RWPE2 (cell line): ENCODE measurements around the gene GOLGA8R.
A peak's percentile ranks its signal among the peaks of the same experiment; 100 is the strongest.
"Not testable (repeated sequence)": the region's sequence is repeated elsewhere in the genome, so short reads cannot be mapped to it uniquely, and the experiment has no call there.

Source experiments
- ATAC-seq: fragments of 200-7000 bp; cut with Tn5 transposase; 3 replicates; pipeline ENCODE4 v1.9.1; 2021; ENCODE audit warnings: low read depth
- DNase-seq: peaks from one replicate; pipeline ENCODE4 v3.0.0-alpha.2; 2020; ENCODE audit warnings: low spot score
- H3K27ac ChIP-seq: fragments of 450-650 bp; 2 replicates; pipeline ENCODE4 v1.5.1; 2017; ENCODE audit warnings: mild to moderate bottlenecking; ENCODE audit not compliant: poor library complexity, severe bottlenecking
- H3K27me3 ChIP-seq: fragments of 250-450 bp; sonication (Bioruptor Pico); 2 replicates; pipeline ENCODE4 v1.5.1; 2021; ENCODE audit warnings: mild to moderate bottlenecking, moderate library complexity; ENCODE audit not compliant: insufficient read depth, poor library complexity, severe bottlenecking
- H3K36me3 ChIP-seq: fragments of 250-450 bp; sonication (Bioruptor Pico); 2 replicates; pipeline ENCODE4 v1.5.1; 2020; ENCODE audit warnings: low read depth, mild to moderate bottlenecking, moderate library complexity
- H3K4me1 ChIP-seq: fragments of 250-450 bp; sonication (Bioruptor Pico); 2 replicates; pipeline ENCODE4 v1.5.1; 2021; ENCODE audit warnings: mild to moderate bottlenecking, moderate library complexity; ENCODE audit not compliant: insufficient read depth, poor library complexity, severe bottlenecking
- H3K4me3 ChIP-seq: fragments of 250-450 bp; sonication (Bioruptor Pico); 2 replicates; pipeline ENCODE4 v1.5.1; 2021; ENCODE audit warnings: mild to moderate bottlenecking, moderate library complexity; ENCODE audit not compliant: severe bottlenecking
- H3K9me3 ChIP-seq: fragments of 250-450 bp; sonication (Bioruptor Pico); 2 replicates; pipeline ENCODE4 v1.5.1; 2021; ENCODE audit warnings: mild to moderate bottlenecking, moderate library complexity; ENCODE audit not compliant: severe bottlenecking
- CTCF ChIP-seq: fragments of 450-650 bp; IDR thresholded peaks from one replicate; pipeline ENCODE4 v1.5.1; 2017; ENCODE audit warnings: mild to moderate bottlenecking, moderate library complexity; ENCODE audit not compliant: poor library complexity, severe bottlenecking

Gene GOLGA8R

DNA sequence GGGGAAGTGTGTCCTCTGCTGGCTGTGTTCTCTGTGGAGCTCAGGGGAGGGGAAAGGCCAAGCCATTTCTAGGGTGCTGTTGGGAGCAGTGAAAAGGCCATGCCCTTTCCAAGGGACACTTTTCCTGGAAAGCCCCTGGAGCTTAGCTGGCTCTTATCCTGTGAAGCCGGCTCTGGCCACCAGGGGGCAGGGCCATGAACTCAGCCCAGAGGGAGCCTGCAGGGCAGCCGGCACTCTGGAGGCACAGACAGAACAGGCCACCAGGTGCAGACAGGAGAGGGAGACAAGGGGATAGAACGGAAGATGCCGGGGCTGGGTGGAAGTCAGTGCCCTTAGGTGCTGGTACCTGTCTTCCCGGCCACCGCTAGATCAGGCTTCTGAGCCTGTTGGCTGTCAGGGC is 15.1 kb downstream of the GOLGA8R start:
- ATAC-seq: peak; percentile 82
- H3K36me3 ChIP-seq, H3K27ac ChIP-seq, H3K9me3 ChIP-seq, H3K4me3 ChIP-seq, H3K27me3 ChIP-seq, H3K4me1 ChIP-seq, DNase-seq: not testable (repeated sequence)
- TF ChIP-seq CTCF: peak; percentile 9

GRCh38 chr15:30393664-30393991 is 20.4 kb downstream of the GOLGA8R start:
- H3K9me3 ChIP-seq, H3K4me3 ChIP-seq, H3K27me3 ChIP-seq, DNase-seq, H3K27ac ChIP-seq, H3K36me3 ChIP-seq, H3K4me1 ChIP-seq: not testable (repeated sequence)
- peak; percentile 26; the same call in 2 of the 3 replicates for ATAC-seq

DNA sequence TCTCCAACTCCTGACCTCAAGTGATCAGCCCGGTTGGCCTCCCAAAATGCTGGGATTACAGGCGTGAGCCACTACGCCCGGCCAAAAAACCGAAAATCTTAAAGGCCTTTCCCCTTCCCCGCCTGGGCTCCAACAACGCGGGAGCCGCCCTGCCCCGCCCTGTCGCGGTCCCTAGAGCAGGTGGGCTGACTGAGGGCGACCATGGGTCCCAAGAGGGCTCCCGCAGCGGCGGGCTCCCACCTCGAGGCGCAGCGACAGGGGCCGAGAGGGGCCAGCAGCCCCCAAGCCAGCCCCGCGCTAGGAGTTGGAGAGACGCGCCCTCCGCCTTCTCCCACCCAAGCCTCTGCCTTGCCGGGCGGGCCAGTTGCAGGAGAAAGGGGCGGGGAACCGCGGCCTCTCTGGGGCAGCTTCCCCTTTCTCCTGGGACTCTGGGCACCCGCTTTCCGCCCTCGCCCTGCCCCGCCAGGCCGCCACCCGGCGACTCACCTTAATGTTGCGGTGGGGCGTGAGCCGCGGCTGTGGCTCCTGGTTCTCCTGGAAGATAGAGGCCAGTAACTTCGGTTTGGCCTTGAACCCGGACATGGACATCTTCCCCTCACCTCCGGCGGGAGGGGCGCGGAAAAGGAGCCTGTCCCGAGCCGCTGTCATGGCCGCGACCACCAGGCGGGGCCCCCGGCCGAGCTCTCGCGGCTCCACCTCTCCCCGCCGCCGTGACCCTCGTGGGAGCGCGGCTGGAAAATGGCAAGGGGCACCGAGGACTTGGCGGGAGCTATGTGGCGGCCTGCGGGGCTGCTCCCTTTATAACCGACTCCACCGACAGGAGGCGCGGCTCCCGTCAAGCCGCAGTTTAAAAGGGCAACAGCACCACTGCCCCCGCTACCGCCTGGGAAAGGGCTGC is 21.0 kb downstream of the GOLGA8R start, which contains the start of gene CHRFAM7A:
TSS of gene CHRFAM7A (minus strand) at position 775 of the 898 bp plus-strand sequence. CDS start 10,189 bp downstream, outside the sequence.
- H3K27me3 ChIP-seq, DNase-seq, H3K27ac ChIP-seq, H3K36me3 ChIP-seq, H3K4me3 ChIP-seq, H3K4me1 ChIP-seq, H3K9me3 ChIP-seq: not testable (repeated sequence)
- ATAC-seq: peak; percentile 72

- not testable (repeated sequence) for H3K9me3 ChIP-seq, H3K27me3 ChIP-seq, H3K4me3 ChIP-seq, ATAC-seq, DNase-seq, H3K4me1 ChIP-seq, H3K27ac ChIP-seq, H3K36me3 ChIP-seq
Measured at GRCh38 chr15:30386318-30386887, 27.7 kb downstream of the GOLGA8R start.

- not testable (repeated sequence) for H3K27ac ChIP-seq, H3K4me3 ChIP-seq, DNase-seq, H3K4me1 ChIP-seq, H3K27me3 ChIP-seq, H3K9me3 ChIP-seq, H3K36me3 ChIP-seq
- peak; percentile 14; the same call in 1 of the 3 replicates for ATAC-seq
Measured at GRCh38 chr15:30377082-30377413, 37.0 kb downstream of the GOLGA8R start.

DNA sequence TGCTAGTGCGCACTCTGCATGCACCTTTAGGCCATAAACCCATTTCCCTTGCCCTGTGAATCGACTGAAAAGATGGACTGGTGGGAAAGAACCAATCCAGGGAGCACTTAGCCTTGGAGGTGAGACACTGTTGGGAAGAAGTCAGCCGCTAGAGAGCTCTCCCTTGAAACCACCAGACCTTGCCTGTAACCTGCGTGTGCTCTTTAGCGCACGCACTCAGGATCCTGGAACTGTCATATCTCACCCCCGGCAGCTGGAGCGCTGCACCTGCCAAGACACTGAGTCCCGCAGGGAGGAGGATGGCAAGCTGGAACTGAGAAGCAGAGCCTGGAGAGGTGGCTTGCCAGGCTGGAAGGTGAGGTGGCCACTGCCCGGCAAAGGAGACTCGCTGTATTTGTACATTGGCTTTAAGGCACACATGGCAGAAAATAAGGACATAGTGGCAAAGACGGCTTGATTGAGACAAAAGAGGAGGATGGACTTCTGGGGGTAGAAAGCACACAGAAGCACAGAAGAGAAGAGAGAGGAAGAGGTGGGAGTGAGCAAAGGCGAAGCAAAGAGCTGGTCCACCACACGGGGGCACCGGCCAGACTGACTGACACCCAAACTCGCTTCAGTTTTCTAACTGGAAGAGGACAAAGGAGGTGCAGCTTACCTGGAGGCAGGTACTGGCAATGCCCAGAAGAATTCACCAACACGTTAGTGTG is 37.5 kb downstream of the GOLGA8R start:
- ATAC-seq: peak; percentile 44; the same call in 2 of the 3 replicates
- H3K27me3 ChIP-seq, H3K4me3 ChIP-seq: not testable (repeated sequence)

DNA sequence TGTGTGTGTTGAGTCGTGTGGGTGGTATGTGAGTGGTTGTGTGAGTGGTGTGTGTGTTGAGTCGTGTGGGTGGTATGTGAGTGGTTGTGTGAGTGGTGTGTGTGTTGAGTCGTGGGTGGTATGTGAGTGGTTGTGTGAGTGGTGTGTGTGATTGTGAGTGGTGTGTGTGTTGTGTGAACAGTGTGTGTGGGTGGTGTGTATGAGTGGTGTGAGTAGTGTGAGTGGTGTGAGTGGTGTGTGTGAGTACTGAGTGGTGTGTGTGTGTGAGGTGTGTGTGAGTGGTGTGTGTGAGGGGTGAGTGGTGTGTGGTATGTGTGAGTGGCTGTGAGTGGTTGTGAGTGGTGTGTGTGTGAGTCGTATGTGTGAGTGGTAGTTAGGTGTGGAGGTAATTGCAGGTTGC is 38.2 kb downstream of the GOLGA8R start:
- peak; percentile 25 for DNase-seq
- H3K4me3 ChIP-seq, H3K36me3 ChIP-seq, H3K27me3 ChIP-seq, H3K4me1 ChIP-seq, H3K27ac ChIP-seq, ATAC-seq, H3K9me3 ChIP-seq: not testable (repeated sequence)

More for the DNA sequence above, 37.5 kb downstream of the GOLGA8R start:
- H3K36me3 ChIP-seq, H3K27ac ChIP-seq, H3K4me1 ChIP-seq, DNase-seq, H3K9me3 ChIP-seq: not testable (repeated sequence)

GRCh38 chr15:30374862-30375261 is 39.2 kb downstream of the GOLGA8R start:
- H3K4me1 ChIP-seq, H3K9me3 ChIP-seq, H3K4me3 ChIP-seq, H3K36me3 ChIP-seq, DNase-seq, ATAC-seq, H3K27ac ChIP-seq, H3K27me3 ChIP-seq: not testable (repeated sequence)

DNA sequence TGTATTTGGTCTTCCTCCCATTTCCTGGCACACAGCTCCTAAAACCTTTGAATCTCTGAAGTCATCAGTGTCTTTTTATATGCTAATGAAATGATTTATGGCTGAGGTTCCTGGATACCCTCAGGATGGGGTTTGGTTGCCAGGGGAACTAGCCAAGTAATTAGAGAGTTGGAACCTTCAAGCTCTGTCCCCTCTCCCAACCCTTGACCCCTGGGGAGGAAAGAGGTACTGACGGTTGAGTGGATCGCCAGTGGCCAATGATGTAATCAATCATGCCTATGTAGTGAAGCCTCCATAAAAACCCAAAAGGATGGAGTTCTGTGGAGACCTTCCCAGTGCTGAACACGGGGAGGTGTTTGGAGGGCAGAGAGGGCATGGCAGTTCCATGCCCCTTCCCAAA is 45.8 kb downstream of the GOLGA8R start:
- H3K27me3 ChIP-seq, ATAC-seq, H3K36me3 ChIP-seq, H3K9me3 ChIP-seq, H3K4me3 ChIP-seq, H3K4me1 ChIP-seq, H3K27ac ChIP-seq, DNase-seq: not testable (repeated sequence)

- not testable (repeated sequence) for H3K27me3 ChIP-seq, ATAC-seq, H3K36me3 ChIP-seq, H3K4me3 ChIP-seq, H3K9me3 ChIP-seq, H3K4me1 ChIP-seq, H3K27ac ChIP-seq
- DNase-seq: peak; percentile 26
Measured at GRCh38 chr15:30367246-30367645, 46.8 kb downstream of the GOLGA8R start.
